ENCODE results near the gene TSPAN4. TPM values are rescaled to one million over a fixed set of nuclear protein-coding genes. Genes with fewer than 3 reads are reported as not detected.

Gene TSPAN4
- total RNA-seq, 4 donors from 2014 or later, result 25.1 to 75.0 (median 32.4) TPM

- TF ChIP-seq EP300 (IDR thresholded peaks at IDR 0.05; ENCODE audit: low read depth), result no peak
- TF ChIP-seq CTCF (IDR thresholded peaks at IDR 0.05), result no peak
- no peak for TF ChIP-seq POLR2AphosphoS5 (IDR thresholded peaks at IDR 0.05)
- TF ChIP-seq POLR2A (IDR thresholded peaks at IDR 0.05), result no peak
- H3K9me3 ChIP-seq, result no peaks in the 10 kb centered on the region
- intact Hi-C loops (cut with DNase I; ENCODE audit: low total_unique reads), result no loop called here
- H3K4me1 ChIP-seq, result peaks cover 16 to 36% (median 30%) of the 10 kb centered on the region in 4 donors
- in situ Hi-C loops (cut with MboI; ENCODE audit: low pct_ligation_motif_present in 1 of 4, low pct_unique_long_range_greater_than_20kb in 1 of 4, low sequenced_read_pairs in 3 of 4), result no loop called here
- H3K4me3 ChIP-seq, result peak overlapping the region; percentile 44 to 75 (median 65)
- DNase-seq, result peak; percentile 43
- H3K36me3 ChIP-seq, result no peaks in the 10 kb centered on the region
- peak overlapping the region; percentile 81 to 94 (median 88) for H3K27ac ChIP-seq
- WGBS, 2 donors (ENCODE audit: low coverage in 1 of 2), result 40 to 41% methylated on average over 2 to 38 of the region's 38 CpGs
- H3K27me3 ChIP-seq, result peaks cover 4% of the 10 kb centered on the region
These were observed 47.7 kb upstream of the TSPAN4 start for GRCh38 chr11:794766-795633.

- Histone ChIP-seq H3K27me3 (no peaks in the 10 kb centered on the region), H3K9me3 (no peaks in the 10 kb centered on the region), H3K4me3 (peak overlapping the region; percentile 44 to 75 (median 65)), H3K27ac (peak overlapping the region; percentile 81 to 94 (median 88)), H3K4me1 (peaks cover 16 to 35% (median 30%) of the 10 kb centered on the region in 4 donors), H3K36me3 (no peaks in the 10 kb centered on the region)
- DNase-seq, result peak; percentile 81
- in situ Hi-C loops (cut with MboI; ENCODE audit: low pct_ligation_motif_present in 1 of 4, low pct_unique_long_range_greater_than_20kb in 1 of 4, low sequenced_read_pairs in 3 of 4), result no loop called here
- TF ChIP-seq EP300 (IDR thresholded peaks at IDR 0.05; ENCODE audit: low read depth) (no peak), POLR2AphosphoS5 (IDR thresholded peaks at IDR 0.05) (peak; percentile 48 to 57 (median 52)), POLR2A (IDR thresholded peaks at IDR 0.05) (peak; percentile 35), CTCF (IDR thresholded peaks at IDR 0.05) (no peak)
- intact Hi-C loops (cut with DNase I; ENCODE audit: low total_unique reads), result no loop called here
- 0% methylated on average over 11 of the region's 26 CpGs; no CpG with 5 or more reads in 1 of the 2 donors for WGBS, 2 donors (ENCODE audit: low coverage in 1 of 2)
These were observed 46.8 kb upstream of the TSPAN4 start for GRCh38 chr11:795634-796564.

GRCh38 chr11:796565-797295 is 45.9 kb upstream of the TSPAN4 start:
- no peaks in the 10 kb centered on the region for H3K9me3 ChIP-seq
- no peaks in the 10 kb centered on the region for H3K36me3 ChIP-seq
- peak overlapping the region; percentile 59 to 75 (median 72) for H3K4me3 ChIP-seq
- in situ Hi-C loops (cut with MboI; ENCODE audit: low pct_ligation_motif_present in 1 of 4, low pct_unique_long_range_greater_than_20kb in 1 of 4, low sequenced_read_pairs in 3 of 4), result no loop called here
- TF ChIP-seq POLR2A (IDR thresholded peaks at IDR 0.05) (no peak), EP300 (IDR thresholded peaks at IDR 0.05; ENCODE audit: low read depth) (no peak), CTCF (IDR thresholded peaks at IDR 0.05) (no peak), POLR2AphosphoS5 (IDR thresholded peaks at IDR 0.05) (no peak)
- intact Hi-C loops (cut with DNase I; ENCODE audit: low total_unique reads), result no loop called here
- peak overlapping the region; percentile 81 to 94 (median 88) for H3K27ac ChIP-seq
- peak; percentile 37 for DNase-seq
- peaks cover 16 to 35% (median 30%) of the 10 kb centered on the region in 4 donors for H3K4me1 ChIP-seq
- WGBS, 2 donors (ENCODE audit: low coverage in 1 of 2), result 6% methylated on average over 16 of the region's 18 CpGs; no CpG with 5 or more reads in 1 of the 2 donors
- H3K27me3 ChIP-seq, result no peaks in the 10 kb centered on the region
